ENCODE results near the gene STK17B. TPM values are rescaled to one million over a fixed set of nuclear protein-coding genes. Genes with fewer than 3 reads are reported as not detected.

STK17B gene
- total and polyA plus RNA-seq, 10 of the 15 experiments (the other 5 are each of a cell fraction or from before 2014, with no cell fraction given) = 21.2 to 108 (median 53.7) TPM

- TF ChIP-seq RCOR1 (conservative IDR thresholded peaks at IDR 0.05; ENCODE audit: low read depth, low read length) (no peak), ZSCAN29 (IDR thresholded peaks at IDR 0.05) (no peak), SMAD5 (IDR thresholded peaks at IDR 0.05; ENCODE audit: low read depth) (peak; percentile 31; the same call in 1 of the 2 replicates)
Measured at GRCh38 chr2:196131949-196132925, 39.1 kb downstream of the STK17B start (continued).

- no TSS peak for BruUV-seq (replicated peaks)
- ChIA-PET RAD21 (ENCODE audit: unreplicated experiment) (interaction anchor here (0.8 to 2.3 kb wide), 6 partner anchors 26 to 145 kb away, joined by 3 to 9 read pairs (median 4); no protein-coding TSS in a partner anchor), SMC1A (ENCODE audit: uncharacterized antibody, unreplicated experiment) (interaction anchor here (0.9 to 4.5 kb wide), 10 partner anchors 10 to 322 kb away, joined by 3 to 26 read pairs (median 6); no protein-coding TSS in a partner anchor), CTCF (interaction anchor here (0.9 to 1.8 kb wide), 9 partner anchors 19 to 322 kb away, joined by 3 to 11 read pairs (median 4); no protein-coding TSS in a partner anchor), POLR2A (no interaction called here)
- 65% methylated on average over 7 of the region's 7 CpGs for WGBS (ENCODE audit: insufficient coverage, insufficient replicate concordance, low lambda C conversion rate, missing lambda C conversion rate)
- no peak for TF ChIP-seq KAT2A (conservative IDR thresholded peaks at IDR 0.05; ENCODE audit: control insufficient read depth, low read depth, low read length)
- no peak for TF ChIP-seq RBBP5 (conservative IDR thresholded peaks at IDR 0.05)
- TF ChIP-seq ZBTB40 (IDR thresholded peaks at IDR 0.05; ENCODE audit: borderline replicate concordance) = no peak
- no peak for TF ChIP-seq ZNF622 (IDR thresholded peaks at IDR 0.05)
- TF ChIP-seq SMC3 (IDR thresholded peaks at IDR 0.05; ENCODE audit: borderline replicate concordance, low read length) = peak; percentile 39; the same call in 1 of the 2 replicates
- no peak for TF ChIP-seq IKZF2 (IDR thresholded peaks at IDR 0.05)
- TF ChIP-seq RAD21 (IDR thresholded peaks at IDR 0.05; ENCODE audit: insufficient read depth, low read depth, low read length) = peak; percentile 62
- peak; percentile 39 to 53 (median 49); a peak in 5 of 6 replicates for TF ChIP-seq CTCF (IDR thresholded peaks at IDR 0.05 in 2 of 3, conservative IDR thresholded peaks at IDR 0.05 in 1 of 3; ENCODE audit: control insufficient read depth in 2 of 3, extremely low read depth in 1 of 3, insufficient read depth in 1 of 3, low read depth in 3 of 3, low read length in 3 of 3)
- peak; percentile 54; the same call in 1 of the 2 replicates for TF ChIP-seq NR2F1 (conservative IDR thresholded peaks at IDR 0.05)
- TF ChIP-seq SIX5 (IDR thresholded peaks at IDR 0.05; ENCODE audit: low read depth, low read length, severe bottlenecking) = no peak
- no peak for TF ChIP-seq BRCA1 (IDR thresholded peaks at IDR 0.05; ENCODE audit: low read depth, low read length)
- no peaks in the 10 kb centered on the region for H3K27me3 ChIP-seq (replicated peaks in 1 of 2; ENCODE audit: control insufficient read depth in 2 of 2, insufficient read depth in 2 of 2, low read length in 1 of 2)
- H3K9me3 ChIP-seq (replicated peaks; ENCODE audit: control insufficient read depth, insufficient read depth, low read length) = peaks cover 37% of the 10 kb centered on the region
- no peaks in the 10 kb centered on the region for H4K20me1 ChIP-seq (ENCODE audit: control insufficient read depth, insufficient read depth)
- ATAC-seq (peak; percentile 74), DNase-seq (ENCODE audit: low read depth, low spot score) (peak; percentile 47), FAIRE-seq (no peak)
- no peak overlapping the region for H3K9ac ChIP-seq (ENCODE audit: control insufficient read depth, insufficient read depth, low read length)
- no peaks in the 10 kb centered on the region for H3K79me2 ChIP-seq (ENCODE audit: control insufficient read depth, insufficient read depth, low read length)
- H3K4me2 ChIP-seq (ENCODE audit: control insufficient read depth, insufficient read depth) = no peak overlapping the region
- H3K4me1 ChIP-seq (ENCODE audit: control insufficient read depth, insufficient read depth, low read length) = no peaks in the 10 kb centered on the region
- no peak overlapping the region for H2AFZ ChIP-seq (ENCODE audit: control insufficient read depth, low read depth, low read length)
- intact Hi-C loops (cut with micrococcal nuclease; ENCODE audit: unreplicated experiment) (loop anchor here (1.0 to 5.0 kb wide), 3 partner anchors 54 to 206 kb away; no protein-coding TSS in a partner anchor), in situ Hi-C loops (cut with MboI) (no loop called here)
- no peak overlapping the region for H3K4me3 ChIP-seq
- no peak overlapping the region for H3K27ac ChIP-seq (ENCODE audit: control insufficient read depth, insufficient read depth)
- H3K36me3 ChIP-seq (ENCODE audit: control insufficient read depth in 2 of 2, insufficient read depth in 2 of 2, low read length in 1 of 2) = peaks cover 0 to 11% of the 10 kb centered on the region in 2 experiments; a peak in 3 of 4 replicates
Measured at GRCh38 chr2:196131384-196131937, 39.9 kb downstream of the STK17B start.

Data from GM12878 (cell line).